Measurements from ENCODE around the gene GCC2. TPM values are rescaled to one million over a fixed set of nuclear protein-coding genes. Genes with fewer than 3 reads are reported as not detected.

The GCC2 gene
- total and polyA plus RNA-seq, 2 of the 8 experiments (the other 6 are each of a cell fraction or from before 2014, with no cell fraction given), result 4.6 to 54.9 TPM

DNA sequence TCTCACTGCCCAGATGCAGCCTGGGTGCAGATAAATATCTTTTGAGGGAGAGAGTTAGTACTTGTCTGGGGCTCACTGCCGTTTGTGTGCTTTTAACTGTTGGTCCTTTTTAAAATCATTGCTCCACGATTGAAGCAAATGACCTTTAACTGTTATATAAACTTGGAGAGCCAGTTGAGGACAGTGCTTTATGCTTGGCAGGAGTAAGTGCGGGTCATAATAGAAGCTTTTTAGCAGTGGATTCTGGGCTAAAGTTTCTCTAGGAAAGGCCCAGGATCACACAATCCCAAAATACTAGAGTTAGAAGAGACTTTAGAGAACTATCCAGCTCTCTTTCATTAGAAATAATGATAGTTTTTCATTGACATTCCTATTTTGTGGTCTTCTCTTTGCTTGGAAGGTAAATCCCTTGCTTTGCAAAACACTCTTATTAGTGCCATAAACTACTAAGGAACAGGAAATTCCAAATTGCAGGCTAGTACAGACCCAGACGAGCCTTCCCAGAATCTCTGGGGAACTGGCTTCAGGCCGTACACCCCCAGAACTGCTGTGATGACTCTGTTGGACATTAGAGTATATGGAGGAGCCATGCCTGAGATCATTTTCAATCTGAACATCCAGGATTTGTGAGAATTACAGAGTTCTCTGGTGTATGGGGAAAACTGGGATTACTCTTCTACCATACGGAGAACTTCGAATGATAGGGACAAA, 104.4 kb downstream of the GCC2 start:
- H3K4me3 ChIP-seq (ENCODE audit: extremely low read depth in 1 of 4, insufficient read depth in 2 of 4, low read depth in 3 of 4, low read length in 4 of 4), result no peak overlapping the region
- no peak overlapping the region for H2BK12ac ChIP-seq (ENCODE audit: low read depth, low read length)
- FAIRE-seq (no peak), DNase-seq (ENCODE audit: low read depth in 1 of 2, low spot score in 2 of 2) (no peak)
- H3K56ac ChIP-seq (replicated peaks; ENCODE audit: insufficient read length, low read depth, low read length), result no peak overlapping the region
- H3K79me2 ChIP-seq (ENCODE audit: control insufficient read depth in 1 of 2, insufficient read depth in 2 of 2, low read length in 2 of 2), result peaks cover 0 to 38% of the 10 kb centered on the region in 2 experiments; a peak in 3 of 4 replicates
- H4K8ac ChIP-seq (ENCODE audit: extremely low read depth, insufficient read depth, low read length), result no peak overlapping the region
- H2BK20ac ChIP-seq (ENCODE audit: low read length), result no peak overlapping the region
- no peaks in the 10 kb centered on the region for H3K36me3 ChIP-seq (ENCODE audit: control insufficient read depth in 2 of 4, insufficient read depth in 4 of 4, low read length in 3 of 4)
- H3K27ac ChIP-seq (ENCODE audit: low read depth, low read length), result no peak overlapping the region
- no peak overlapping the region for H2BK5ac ChIP-seq (ENCODE audit: low read depth, low read length)
- H4K91ac ChIP-seq (replicated peaks; ENCODE audit: insufficient read length, low read length), result no peak overlapping the region
- H3K9ac ChIP-seq (replicated peaks in 1 of 4; ENCODE audit: extremely low read depth in 1 of 4, low read depth in 3 of 4, low read length in 3 of 4), result no peak overlapping the region
- H3K4ac ChIP-seq (replicated peaks; ENCODE audit: insufficient read length, low read depth, low read length), result no peak overlapping the region
- H4K20me1 ChIP-seq (replicated peaks in 1 of 2; ENCODE audit: control insufficient read depth in 1 of 2, insufficient read depth in 2 of 2, low read length in 2 of 2), result no peaks in the 10 kb centered on the region
- no peaks in the 10 kb centered on the region for H3K27me3 ChIP-seq (replicated peaks in 1 of 4; ENCODE audit: control insufficient read depth in 3 of 4, extremely low read depth in 1 of 4, insufficient read depth in 3 of 4, low read length in 3 of 4)
- H3K14ac ChIP-seq (ENCODE audit: insufficient read length), result no peak overlapping the region
- H2AK5ac ChIP-seq (ENCODE audit: low read depth, low read length), result no peak overlapping the region
- no peak overlapping the region for H3K23ac ChIP-seq (ENCODE audit: insufficient read length)
- no peaks in the 10 kb centered on the region for H3K9me3 ChIP-seq (ENCODE audit: insufficient read depth in 2 of 2, low read depth in 1 of 2, low read length in 1 of 2)
- WGBS, 2 experiments (ENCODE audit: extremely low coverage in 1 of 2, insufficient coverage in 1 of 2, insufficient read length in 1 of 2, insufficient replicate concordance in 2 of 2, low coverage in 1 of 2, low lambda C conversion rate in 2 of 2, missing lambda C conversion rate in 1 of 2), result 93% methylated on average over 7 of the region's 7 CpGs; no CpG with 5 or more reads in 1 of the 2 experiments
- ChIA-PET POLR2A (ENCODE audit: partially characterized antibody) (interaction anchor here (0.9 kb wide), 1 partner anchor 18 kb away, joined by 3 read pairs; no protein-coding TSS in a partner anchor), CTCF (ENCODE audit: partially characterized antibody) (no interaction called here)
- H3K18ac ChIP-seq (ENCODE audit: extremely low read depth, low read length), result no peak overlapping the region
- no peak overlapping the region for H4K5ac ChIP-seq (ENCODE audit: insufficient read length, low read depth, low read length)
- no peak overlapping the region for H2BK120ac ChIP-seq (replicated peaks; ENCODE audit: low read depth, low read length)
- H3K23me2 ChIP-seq (ENCODE audit: low read depth, low read length), result no peaks in the 10 kb centered on the region
- no peaks in the 10 kb centered on the region; the same call in none of the 2 replicates for H3K79me1 ChIP-seq (ENCODE audit: low read depth, low read length)
- H2BK15ac ChIP-seq (ENCODE audit: low read length), result no peak overlapping the region
- no peak overlapping the region for H2AFZ ChIP-seq (ENCODE audit: low read length)
- H3K4me2 ChIP-seq (ENCODE audit: insufficient read depth in 1 of 2, low read depth in 2 of 2, low read length in 2 of 2), result no peak overlapping the region
- no peaks in the 10 kb centered on the region for H3K4me1 ChIP-seq (replicated peaks in 1 of 4; ENCODE audit: control insufficient read depth in 3 of 4, insufficient read depth in 4 of 4, low read length in 3 of 4)
- TF ChIP-seq NRF1 (IDR thresholded peaks at IDR 0.05; ENCODE audit: low read depth, low read length), result no peak
